GM21515 (cell line): ENCODE measurements around the gene CPT1A.

Experiments
- ATAC-seq: cut with Tn5 transposase; IDR thresholded peaks from one replicate; pipeline ENCODE4 v1.9.1; 2021; ENCODE audit not compliant: unreplicated experiment

Gene CPT1A

DNA sequence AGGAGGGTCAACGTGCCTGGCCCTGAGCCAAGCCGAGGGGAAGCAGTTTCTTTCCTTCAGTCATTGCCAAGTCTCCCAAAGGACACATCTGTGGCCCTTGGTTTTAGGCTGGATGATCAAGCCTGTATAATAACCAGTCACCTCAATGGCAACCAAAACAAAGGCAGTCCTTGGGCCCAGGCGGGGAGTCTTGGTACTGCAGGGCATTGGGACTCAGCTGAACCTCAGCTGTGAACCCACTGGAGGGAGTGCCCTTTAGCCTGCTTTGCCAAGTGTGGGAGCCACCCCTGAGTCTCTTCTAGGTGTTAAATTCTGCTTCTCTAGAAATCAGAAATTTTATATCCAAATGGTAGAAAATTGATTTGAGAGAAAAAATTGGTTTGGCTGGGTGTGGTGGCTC lies 36.9 kb downstream of the CPT1A start:
- ATAC-seq = no peak

DNA sequence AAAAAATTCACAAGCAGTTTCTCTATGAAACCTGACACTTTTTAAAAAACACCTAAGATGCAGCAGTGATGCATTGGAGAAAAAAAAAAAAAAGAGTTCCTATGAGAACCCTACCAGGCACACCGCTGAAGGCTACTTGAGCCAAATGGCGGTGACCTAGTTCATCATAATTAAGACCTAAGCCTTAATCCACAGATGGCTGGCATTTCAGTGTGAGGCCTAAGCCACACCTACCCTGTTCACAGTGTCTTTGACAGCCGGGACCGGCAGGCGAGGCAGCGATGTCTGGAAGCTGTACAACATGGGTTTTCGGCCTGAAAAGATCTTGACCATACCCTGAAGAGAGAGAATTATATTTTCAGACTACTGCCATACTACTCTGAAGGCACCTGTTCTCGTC lies 38.0 kb downstream of the CPT1A start:
- ATAC-seq = no peak

DNA sequence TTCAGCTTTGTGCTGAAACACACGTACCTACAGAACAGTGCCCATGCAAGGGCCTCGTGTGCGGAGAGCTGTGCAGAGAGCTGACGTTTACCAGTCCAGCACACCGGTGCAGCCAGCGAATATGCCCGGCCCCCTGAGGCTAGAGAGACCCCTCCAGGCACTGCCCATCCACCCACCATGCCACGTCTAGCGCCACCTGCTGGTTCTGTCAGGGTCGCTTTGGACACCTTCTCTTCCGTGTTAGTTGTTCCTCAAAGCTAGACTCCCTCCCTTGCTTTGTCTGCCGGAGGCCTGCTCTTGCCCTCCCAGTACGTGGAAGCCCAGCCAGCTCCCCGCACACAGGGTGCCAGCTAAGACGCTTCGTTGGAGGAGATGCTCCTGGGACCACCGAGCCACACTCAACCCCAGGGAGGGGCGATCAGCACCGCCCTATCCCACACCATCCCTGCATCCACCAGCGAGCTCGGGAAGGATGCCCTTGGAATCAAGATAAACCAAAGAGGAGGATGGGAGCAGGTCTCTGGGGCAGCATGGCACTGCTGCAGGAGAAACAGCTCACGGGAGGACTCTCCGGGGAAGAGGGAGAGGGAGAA lies 43.4 kb downstream of the CPT1A start:
- ATAC-seq = no peak

DNA sequence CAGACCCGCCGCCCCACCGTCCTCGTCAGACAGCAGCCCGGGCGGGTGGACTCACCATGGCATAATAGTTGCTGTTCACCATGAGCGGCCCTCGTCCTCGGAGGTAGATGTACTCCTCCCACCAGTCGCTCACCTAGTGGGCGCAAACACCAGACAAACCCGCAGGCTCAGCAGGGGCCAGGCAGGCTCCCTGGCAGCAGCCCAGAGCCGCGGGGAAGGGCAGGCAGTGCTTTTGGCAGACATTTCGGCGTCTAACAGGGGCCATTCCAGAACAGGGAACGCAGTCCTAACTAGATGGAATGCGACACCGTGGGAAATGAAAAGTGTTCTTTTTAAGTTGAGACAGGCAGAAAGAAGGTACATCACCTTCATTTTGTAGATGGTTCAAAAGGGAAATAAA lies 44.9 kb downstream of the CPT1A start:
- no peak for ATAC-seq

DNA sequence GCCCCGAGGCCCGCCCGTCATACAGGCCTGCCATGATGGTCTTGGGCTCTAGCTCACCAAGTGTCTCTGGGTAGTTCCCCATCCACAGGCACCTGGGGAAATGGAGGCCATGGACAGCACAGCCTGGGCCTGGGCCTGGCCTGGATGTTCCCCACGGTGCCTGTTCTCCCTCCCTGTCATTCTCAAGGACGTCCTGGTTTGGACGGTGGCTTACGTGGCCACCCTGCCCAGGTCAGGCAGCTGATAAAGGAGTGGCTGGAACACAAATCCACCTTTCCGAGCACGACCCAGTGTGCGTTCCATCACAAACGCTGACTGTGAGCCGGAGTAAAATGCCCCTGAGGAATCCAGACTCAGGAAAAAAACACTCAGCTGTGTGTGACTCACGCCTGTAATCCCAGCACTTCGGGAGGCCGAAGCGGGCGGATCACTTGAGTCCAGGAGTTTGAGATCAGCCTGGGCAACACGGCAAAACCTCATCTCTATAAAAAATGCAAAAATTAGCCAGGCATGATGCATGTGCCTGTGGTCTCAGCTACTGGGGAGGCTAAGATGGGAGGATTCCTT lies 49.2 kb downstream of the CPT1A start:
- no peak for ATAC-seq

DNA sequence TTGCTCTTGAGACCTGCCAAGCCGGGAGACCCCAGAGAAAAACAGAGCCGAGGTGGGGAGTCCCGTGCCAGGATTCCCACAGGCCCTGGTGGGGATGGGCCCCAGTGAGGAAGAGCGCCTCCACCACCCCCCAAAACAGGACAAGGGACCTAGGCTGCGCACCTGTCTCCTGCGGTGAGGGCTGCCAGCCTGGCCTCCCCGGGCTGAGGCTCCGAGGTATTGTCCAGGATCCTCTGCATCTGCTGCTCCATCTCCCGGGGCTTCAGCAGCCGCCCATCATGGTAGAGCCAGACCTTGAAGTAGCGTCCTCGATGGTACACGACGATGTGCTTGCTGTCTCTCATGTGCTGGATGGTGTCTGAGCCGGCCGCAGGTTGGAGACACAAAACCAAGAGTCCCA lies 57.1 kb downstream of the CPT1A start:
- ATAC-seq = no peak

DNA sequence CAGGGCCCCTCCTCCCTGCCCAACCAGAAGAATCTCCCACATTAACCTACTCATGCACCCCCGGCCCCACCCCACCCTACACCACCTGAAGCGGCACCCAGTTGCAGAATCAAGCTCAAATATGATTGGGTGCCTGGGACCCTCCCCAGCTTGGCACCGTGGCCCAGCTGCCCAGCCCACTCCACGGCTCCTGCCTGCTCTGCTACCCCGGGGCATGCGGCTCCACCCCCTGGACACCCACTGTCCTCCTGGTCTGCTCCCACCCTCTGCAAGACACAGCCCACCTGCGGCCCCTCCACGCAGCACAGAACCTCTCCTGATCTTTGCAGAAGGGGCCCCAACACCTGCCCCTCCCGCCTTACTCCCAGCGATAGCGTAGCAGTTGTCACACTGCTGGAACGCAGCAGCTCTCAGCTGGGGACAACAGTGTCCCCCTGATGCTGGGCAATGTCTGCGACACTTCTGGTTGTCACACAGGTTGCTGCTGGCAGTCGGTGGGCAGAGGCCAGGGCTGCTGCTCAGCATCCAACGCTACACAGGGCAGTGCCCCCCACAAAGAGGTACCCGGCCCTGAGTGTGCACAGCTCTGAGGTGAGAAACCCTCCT lies 58.4 kb downstream of the CPT1A start:
- ATAC-seq = no peak

DNA sequence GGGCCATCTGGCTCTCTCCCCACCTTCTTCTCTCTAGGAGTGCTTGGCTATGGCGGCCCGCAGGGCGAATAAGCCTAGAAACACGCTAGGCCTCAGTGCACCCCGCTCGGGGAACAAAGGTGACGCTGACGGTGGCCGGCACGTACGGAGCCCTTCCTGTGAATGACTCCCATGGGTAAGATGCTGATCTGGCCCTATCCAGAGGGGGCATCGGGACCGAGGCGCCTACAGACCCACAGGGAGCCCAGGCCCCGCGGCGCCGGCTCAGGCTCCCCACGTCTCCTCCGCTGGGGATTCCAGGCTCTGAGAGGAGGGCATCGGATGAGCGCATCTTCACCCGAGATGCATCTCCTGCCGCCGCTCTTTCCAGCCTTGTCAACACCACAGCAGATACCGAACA lies 59.0 kb downstream of the CPT1A start:
- no peak for ATAC-seq

DNA sequence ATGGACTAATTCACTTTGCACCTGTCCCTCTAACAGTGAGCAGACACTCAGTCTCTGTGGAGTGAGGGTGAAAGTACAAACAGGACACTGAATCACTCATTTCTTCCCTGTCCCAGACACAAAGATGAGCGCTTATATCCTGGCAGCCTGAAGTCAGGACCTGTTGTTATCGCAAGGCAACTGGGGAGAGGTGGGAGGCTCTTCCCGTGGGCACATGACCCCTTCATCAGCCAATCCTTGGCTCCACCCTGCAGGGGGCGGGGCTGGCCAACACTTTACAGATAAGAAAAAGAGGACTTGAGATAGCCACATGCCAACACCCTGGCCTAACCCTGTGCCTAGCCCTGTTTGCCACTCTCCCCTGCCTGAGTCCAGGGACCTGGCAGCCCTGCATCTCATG lies 60.9 kb downstream of the CPT1A start:
- no peak for ATAC-seq

DNA sequence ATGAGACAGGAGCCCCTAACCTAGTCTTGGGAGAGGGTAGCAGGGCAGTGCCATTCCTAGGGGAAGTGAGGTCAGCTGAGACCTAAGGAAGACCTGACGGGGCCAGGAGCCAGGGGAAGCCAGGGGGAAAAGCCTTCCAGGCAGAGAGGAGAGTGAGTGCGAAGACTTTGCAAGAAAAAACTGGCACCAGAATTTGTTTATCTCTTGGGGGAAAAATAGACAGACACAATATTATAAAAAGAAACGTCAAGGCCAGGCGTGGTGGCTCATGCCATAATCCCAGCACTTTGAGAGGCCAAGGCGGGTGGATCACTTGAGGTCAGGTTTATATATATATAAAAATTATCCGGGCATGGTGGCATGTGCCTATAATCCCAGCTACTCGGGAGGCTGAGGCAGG lies 63.5 kb downstream of the CPT1A start:
- no peak for ATAC-seq

DNA sequence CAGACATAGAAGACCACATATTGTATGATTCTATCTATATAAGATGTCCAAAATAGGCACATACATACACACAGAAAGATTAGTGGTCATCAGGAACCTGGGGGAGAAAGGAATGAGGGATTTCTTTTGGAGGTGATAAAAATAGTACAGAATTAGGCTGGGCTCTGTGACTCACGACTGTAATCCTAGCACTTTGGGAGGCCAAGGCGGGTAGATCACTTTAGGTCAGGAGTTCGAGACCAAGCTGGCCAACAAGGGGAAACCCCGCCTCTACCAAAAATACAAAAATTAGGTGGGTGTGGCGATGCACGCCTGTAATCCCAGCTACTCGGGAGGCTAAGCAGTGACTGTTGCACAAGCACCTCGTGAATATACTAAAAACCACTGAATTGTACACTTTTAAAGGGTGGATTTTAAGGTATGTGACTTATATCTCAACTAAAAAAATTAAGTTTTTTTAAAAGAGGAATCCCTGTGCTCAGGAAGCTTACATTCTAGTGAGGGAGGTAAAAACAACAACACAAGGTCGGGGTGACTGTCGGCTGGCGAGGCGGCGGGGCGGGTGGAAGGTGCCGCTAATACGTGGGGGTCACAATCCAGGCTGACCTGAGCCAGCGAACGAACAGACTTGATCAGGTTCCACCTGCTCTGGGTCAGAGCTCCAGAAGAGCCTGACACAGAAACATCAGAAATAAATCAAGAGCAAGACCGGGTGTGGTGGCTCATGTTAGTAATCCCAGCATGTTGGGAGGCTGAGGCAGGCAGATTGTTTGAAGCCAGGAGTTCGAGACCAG lies 65.1 kb downstream of the CPT1A start:
- no peak for ATAC-seq

DNA sequence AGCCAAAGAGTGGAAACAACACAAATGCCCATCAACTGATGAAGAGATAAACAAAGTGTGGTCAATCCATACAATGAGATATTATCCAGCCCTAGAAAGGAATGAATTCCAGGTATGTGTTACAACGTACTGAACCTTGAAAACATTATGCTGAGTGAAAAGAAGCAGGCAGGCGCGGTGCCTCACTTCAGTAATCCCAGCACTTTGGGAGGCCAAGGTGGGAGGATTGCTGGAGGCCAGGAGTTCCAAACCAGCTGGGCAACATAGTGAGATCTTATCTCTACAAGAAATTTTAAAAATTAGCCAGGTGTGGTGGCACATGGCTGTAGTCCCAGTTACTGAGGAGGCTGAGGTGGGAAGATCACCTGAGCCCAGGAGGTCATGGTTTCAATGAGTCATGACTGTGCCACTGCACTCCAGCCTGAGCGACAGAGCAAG lies 65.7 kb downstream of the CPT1A start:
- no peak for ATAC-seq

DNA sequence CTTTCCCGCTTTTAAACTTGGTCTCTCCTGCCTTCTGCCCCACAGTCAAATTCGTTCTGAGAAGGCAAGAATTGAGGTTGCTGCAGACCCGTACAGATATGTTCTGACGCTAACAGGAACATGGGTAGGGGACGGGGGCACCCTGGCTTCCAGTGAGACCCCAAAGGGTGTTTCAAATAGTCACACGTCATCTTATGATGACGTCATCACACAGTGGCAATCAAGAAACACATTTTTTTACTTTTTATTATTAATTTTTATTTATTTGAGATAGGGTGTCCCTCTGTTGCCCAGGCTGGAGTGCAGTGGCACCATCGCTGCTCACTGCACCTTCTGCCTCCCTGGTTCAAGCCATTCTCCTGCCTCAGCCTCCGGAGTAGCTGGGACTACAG lies 67.5 kb downstream of the CPT1A start:
- no peak for ATAC-seq

DNA sequence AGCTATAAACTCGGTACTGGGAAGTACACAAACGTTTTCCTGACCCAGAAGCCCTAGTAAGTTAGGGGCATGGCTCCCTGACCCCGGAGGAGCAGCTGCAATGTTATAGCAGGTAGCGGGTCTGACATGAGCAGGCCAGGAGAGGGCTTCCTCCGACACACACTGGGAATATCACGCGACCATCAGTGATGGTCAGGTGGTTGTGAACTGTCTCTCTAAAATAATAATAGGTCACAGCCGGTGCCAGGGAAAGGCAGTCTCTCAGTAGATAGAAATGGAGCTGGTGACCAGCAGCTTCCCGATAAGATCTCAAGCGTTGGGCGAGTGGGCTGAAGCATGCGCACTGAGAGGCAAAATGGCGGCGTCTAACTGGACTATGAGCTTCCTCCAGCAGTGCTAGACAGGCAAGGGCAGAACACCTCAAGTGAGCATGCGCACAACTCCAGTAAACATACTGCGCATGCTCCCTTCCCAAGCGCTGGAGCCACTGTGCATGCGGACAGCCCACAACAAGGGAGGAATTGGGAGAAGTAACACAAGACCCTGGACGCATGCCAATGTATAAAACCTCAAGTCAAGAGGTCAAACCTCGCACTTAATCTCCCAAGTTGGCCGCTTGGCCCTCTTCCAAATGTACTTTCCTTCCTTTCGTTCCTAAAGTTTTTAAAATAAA lies 68.1 kb downstream of the CPT1A start:
- no peak for ATAC-seq

DNA sequence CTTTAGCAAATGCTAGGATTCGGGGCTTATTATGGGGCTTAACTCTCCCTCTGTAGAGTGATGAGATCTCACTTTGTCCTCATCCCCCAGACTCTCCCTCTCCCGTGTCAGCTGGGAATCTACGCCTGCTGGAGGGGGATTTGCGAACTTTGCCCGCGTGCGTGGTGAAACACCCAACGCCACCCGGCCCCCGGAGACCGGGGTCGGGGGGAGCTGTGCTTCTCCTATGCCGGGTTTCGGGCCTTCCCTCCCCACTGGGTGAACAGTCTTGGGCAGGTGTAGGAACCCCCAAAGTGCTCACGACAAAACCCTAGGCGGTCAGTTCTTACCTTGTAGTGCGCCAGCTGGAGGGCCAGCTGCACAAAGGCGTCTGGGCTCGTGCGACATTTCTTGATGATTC lies 68.8 kb downstream of the CPT1A start:
- ATAC-seq = no peak

DNA sequence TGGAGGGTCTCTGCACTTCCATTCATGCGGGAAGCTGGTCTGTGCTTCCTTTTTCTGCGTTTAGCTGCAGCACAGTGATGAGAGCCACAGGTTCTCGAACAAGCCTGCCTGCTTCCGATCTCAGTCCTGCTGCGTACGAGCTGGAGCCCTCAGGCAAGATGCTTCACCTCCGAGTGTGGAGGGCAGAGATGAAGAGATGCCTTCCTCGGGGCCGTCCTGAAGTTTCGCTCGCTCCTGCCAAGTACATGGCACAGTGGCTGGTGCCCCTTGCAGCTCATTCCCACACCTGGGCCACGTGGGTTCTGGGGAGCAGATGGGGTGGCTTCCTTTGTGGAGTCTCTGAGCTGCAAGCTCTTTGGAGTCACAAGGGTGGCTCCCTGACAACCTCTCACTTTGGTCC lies 70.9 kb downstream of the CPT1A start:
- ATAC-seq = no peak

DNA sequence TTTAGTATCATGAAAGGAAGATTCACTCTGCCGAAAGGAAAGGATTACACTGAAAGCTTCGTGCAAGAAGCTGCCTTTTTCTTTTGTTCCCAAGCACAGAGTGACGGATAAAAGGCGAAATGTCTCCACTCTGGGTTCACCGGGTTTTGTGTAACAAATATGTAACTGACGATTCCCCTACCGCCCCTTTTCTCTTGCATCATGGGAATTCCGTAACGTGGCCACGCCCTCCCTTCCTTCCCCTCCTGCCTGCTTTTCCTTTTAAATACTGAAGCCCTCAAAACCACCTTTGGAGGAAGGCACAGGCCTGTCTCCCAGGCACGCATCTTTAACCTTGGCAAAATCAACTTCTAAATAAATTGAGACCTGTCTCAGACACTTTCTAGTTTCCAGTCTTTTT lies 74.0 kb downstream of the CPT1A start:
- ATAC-seq = no peak

DNA sequence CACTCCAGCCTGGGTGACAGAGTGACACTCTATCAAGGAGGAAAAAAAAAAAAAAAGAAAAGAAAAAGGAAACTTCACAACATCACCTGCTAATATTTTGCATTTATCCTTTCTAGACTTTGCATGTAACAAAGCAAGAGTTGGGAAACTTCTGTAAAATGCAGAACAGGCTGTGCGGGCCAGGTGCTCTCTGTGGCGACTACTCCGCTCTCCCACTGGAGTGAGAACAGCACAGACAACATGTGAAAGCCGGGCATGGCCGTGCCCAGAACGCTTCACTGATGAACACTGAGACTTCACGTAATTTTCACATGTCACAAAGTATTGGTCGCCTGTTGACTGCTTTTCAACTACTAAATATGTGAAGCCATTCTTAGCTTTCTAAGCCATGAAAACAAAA lies 74.9 kb downstream of the CPT1A start:
- no peak for ATAC-seq

DNA sequence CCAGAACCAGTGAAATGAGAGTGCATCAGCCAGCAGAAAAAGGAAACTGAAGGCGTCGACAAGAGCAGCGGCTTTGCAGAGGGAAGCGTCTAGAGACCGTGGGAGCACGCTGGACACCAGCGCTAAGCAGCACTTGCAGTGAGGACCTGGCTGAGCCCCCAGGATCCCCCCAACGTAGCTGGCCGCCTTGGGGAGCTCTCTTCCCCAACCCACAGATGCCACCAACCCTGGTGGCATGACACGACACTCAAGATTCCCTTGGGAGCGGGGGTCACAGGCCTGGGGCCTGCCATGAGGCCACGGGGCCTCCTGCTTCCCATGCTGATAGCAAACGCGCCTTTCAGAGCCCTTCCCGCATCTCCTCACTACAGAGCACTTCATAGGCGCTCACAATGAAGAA lies 77.0 kb downstream of the CPT1A start:
- ATAC-seq = no peak

DNA sequence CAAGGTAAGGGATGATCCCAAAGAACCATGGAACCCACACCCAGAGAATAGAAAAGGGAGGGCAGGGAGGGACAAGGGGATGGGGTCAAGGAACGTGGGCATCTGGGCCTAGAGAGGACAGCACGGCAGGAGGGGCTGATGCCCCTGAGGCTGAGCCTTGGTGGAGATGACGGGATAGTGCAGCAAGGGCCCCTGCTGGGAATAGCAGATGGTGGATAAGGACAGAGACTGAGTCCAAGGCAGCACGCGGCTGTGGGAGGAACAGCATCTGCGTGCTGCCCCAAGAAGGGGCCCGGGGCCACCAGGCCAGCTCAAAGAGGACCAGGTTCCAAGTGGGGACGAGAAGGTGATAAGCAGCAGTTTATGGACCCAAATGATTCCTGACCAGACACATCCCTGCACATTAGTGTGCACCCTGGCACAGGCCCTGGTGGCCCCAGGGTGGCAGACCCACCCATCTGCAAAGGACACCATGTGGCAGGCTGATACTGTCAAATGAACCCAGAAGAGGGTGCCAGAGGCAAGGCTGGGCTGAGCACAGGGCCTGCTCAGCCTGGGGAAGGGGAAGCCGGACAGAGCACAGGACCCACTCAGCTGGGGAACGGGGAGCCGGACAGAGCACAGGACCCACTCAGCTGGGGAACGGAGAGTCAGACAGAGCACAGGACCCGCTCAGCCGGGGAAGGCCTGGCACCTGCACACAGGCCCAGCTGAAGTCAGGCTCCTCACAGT lies 77.6 kb downstream of the CPT1A start:
- no peak for ATAC-seq

DNA sequence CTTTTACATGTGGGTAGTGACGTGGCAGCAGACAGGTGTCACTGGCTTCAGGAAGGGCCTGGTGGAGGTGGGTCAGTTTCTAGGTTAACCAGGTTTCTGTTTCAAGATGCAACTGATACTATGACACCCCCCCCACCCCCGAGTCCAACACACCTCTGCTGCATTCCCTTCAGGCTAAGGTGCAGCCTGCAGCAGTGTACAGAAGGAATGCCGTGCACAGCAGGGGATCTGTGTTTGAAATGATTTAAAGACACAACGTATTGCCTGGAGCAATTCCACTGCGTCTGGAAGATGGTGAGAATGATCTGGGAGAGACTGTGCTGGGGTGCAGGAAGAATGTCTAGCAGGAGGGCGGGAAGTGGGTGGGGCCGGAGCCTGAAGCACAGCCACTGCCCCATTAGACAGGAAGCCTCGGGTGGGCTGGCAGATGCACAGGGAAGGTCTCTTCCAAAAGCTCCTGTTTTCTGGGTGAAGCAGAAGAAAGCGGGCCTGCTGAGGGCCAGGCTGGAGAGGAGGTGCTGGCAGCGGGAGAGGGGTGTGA lies 78.5 kb downstream of the CPT1A start:
- no peak for ATAC-seq
